ENCODE data around the gene CELF5.
"Not testable (repeated sequence)": the region's sequence is repeated elsewhere in the genome, so short reads cannot be mapped to it uniquely, and the experiment has no call there.

CELF5 gene

GRCh38 chr19:3229888-3230496 lies 5.5 kb downstream of the CELF5 start:
- Histone ChIP-seq H3K27me3 (ENCODE audit: control insufficient read depth, insufficient read depth, low read length, poor library complexity, severe bottlenecking) (peaks cover 26% of the 10 kb centered on the region), H3K4me1 (ENCODE audit: control insufficient read depth, insufficient read depth, low read length) (peaks cover 12% of the 10 kb centered on the region), H3K9me3 (ENCODE audit: control insufficient read depth, low read length) (no peaks in the 10 kb centered on the region), H3K36me3 (ENCODE audit: control insufficient read depth, insufficient read depth, low read length) (no peaks in the 10 kb centered on the region), H3K27ac (ENCODE audit: insufficient read depth, low read depth, low read length, poor library complexity, severe bottlenecking) (no peak overlapping the region), H3K4me3 (ENCODE audit: insufficient read depth, low read depth, low read length) (no peak overlapping the region)
- WGBS, 2 experiments: 90 to 96% methylated on average over 4 of the region's 4 CpGs

- H3K27ac ChIP-seq (ENCODE audit: insufficient read depth, low read depth, low read length, poor library complexity, severe bottlenecking): no peak overlapping the region
- H3K36me3 ChIP-seq (ENCODE audit: control insufficient read depth, insufficient read depth, low read length): no peaks in the 10 kb centered on the region
- peaks cover 12% of the 10 kb centered on the region for H3K4me1 ChIP-seq (ENCODE audit: control insufficient read depth, insufficient read depth, low read length)
- no peak overlapping the region for H3K4me3 ChIP-seq (ENCODE audit: insufficient read depth, low read depth, low read length)
- H3K27me3 ChIP-seq (ENCODE audit: control insufficient read depth, insufficient read depth, low read length, poor library complexity, severe bottlenecking): peaks cover 20% of the 10 kb centered on the region
- no peaks in the 10 kb centered on the region for H3K9me3 ChIP-seq (ENCODE audit: control insufficient read depth, low read length)
- WGBS, 2 experiments: 92 to 95% methylated on average over 1 of the region's 1 CpG
Observed at GRCh38 chr19:3231288-3231687, 6.8 kb downstream of the CELF5 start.

- Histone ChIP-seq H3K27ac (ENCODE audit: insufficient read depth, low read depth, low read length, poor library complexity, severe bottlenecking) (no peak overlapping the region), H3K36me3 (ENCODE audit: control insufficient read depth, insufficient read depth, low read length) (no peaks in the 10 kb centered on the region), H3K27me3 (ENCODE audit: control insufficient read depth, insufficient read depth, low read length, poor library complexity, severe bottlenecking) (peaks cover 12% of the 10 kb centered on the region), H3K4me1 (ENCODE audit: control insufficient read depth, insufficient read depth, low read length) (peaks cover 6% of the 10 kb centered on the region), H3K9me3 (ENCODE audit: control insufficient read depth, low read length) (no peaks in the 10 kb centered on the region), H3K4me3 (ENCODE audit: insufficient read depth, low read depth, low read length) (no peak overlapping the region)
- WGBS, 2 experiments: 92% methylated on average over 4 of the region's 4 CpGs
Observed at GRCh38 chr19:3233116-3233515, 8.7 kb downstream of the CELF5 start.

- WGBS, 2 experiments: 74 to 79% methylated on average over 4 of the region's 4 CpGs
- Histone ChIP-seq H3K27ac (ENCODE audit: insufficient read depth, low read depth, low read length, poor library complexity, severe bottlenecking) (no peak overlapping the region), H3K36me3 (ENCODE audit: control insufficient read depth, insufficient read depth, low read length) (no peaks in the 10 kb centered on the region), H3K9me3 (ENCODE audit: control insufficient read depth, low read length) (no peaks in the 10 kb centered on the region), H3K4me3 (ENCODE audit: insufficient read depth, low read depth, low read length) (no peak overlapping the region), H3K4me1 (ENCODE audit: control insufficient read depth, insufficient read depth, low read length) (no peaks in the 10 kb centered on the region), H3K27me3 (ENCODE audit: control insufficient read depth, insufficient read depth, low read length, poor library complexity, severe bottlenecking) (peaks cover 6% of the 10 kb centered on the region)
Observed at GRCh38 chr19:3233831-3234230, 9.4 kb downstream of the CELF5 start.

GRCh38 chr19:3234800-3235199 lies 10.3 kb downstream of the CELF5 start:
- no peak overlapping the region for H3K4me3 ChIP-seq (ENCODE audit: insufficient read depth, low read depth, low read length)
- H3K4me1 ChIP-seq (ENCODE audit: control insufficient read depth, insufficient read depth, low read length): no peaks in the 10 kb centered on the region
- H3K36me3 ChIP-seq (ENCODE audit: control insufficient read depth, insufficient read depth, low read length): no peaks in the 10 kb centered on the region
- no peak overlapping the region for H3K27ac ChIP-seq (ENCODE audit: insufficient read depth, low read depth, low read length, poor library complexity, severe bottlenecking)
- WGBS, 2 experiments: 56 to 61% methylated on average over 9 of the region's 9 CpGs
- H3K27me3 ChIP-seq (ENCODE audit: control insufficient read depth, insufficient read depth, low read length, poor library complexity, severe bottlenecking): no peaks in the 10 kb centered on the region
- H3K9me3 ChIP-seq (ENCODE audit: control insufficient read depth, low read length): no peaks in the 10 kb centered on the region

GRCh38 chr19:3235604-3236003 lies 11.1 kb downstream of the CELF5 start:
- H3K27me3 ChIP-seq (ENCODE audit: control insufficient read depth, insufficient read depth, low read length, poor library complexity, severe bottlenecking); H3K4me1 ChIP-seq (ENCODE audit: control insufficient read depth, insufficient read depth, low read length); H3K4me3 ChIP-seq (ENCODE audit: insufficient read depth, low read depth, low read length); H3K9me3 ChIP-seq (ENCODE audit: control insufficient read depth, low read length); H3K36me3 ChIP-seq (ENCODE audit: control insufficient read depth, insufficient read depth, low read length); H3K27ac ChIP-seq (ENCODE audit: insufficient read depth, low read depth, low read length, poor library complexity, severe bottlenecking): not testable (repeated sequence)
- WGBS, 2 experiments: 87 to 89% methylated on average over 2 of the region's 2 CpGs

- Histone ChIP-seq H3K36me3 (ENCODE audit: control insufficient read depth, insufficient read depth, low read length) (no peaks in the 10 kb centered on the region), H3K27me3 (ENCODE audit: control insufficient read depth, insufficient read depth, low read length, poor library complexity, severe bottlenecking) (no peaks in the 10 kb centered on the region), H3K4me3 (ENCODE audit: insufficient read depth, low read depth, low read length) (no peak overlapping the region), H3K27ac (ENCODE audit: insufficient read depth, low read depth, low read length, poor library complexity, severe bottlenecking) (no peak overlapping the region), H3K9me3 (ENCODE audit: control insufficient read depth, low read length) (no peaks in the 10 kb centered on the region), H3K4me1 (ENCODE audit: control insufficient read depth, insufficient read depth, low read length) (no peaks in the 10 kb centered on the region)
- 85 to 88% methylated on average over 4 of the region's 4 CpGs for WGBS, 2 experiments
Observed at GRCh38 chr19:3236272-3236671, 11.8 kb downstream of the CELF5 start.

GRCh38 chr19:3238066-3238561 lies 13.7 kb downstream of the CELF5 start:
- Histone ChIP-seq H3K4me1 (ENCODE audit: control insufficient read depth, insufficient read depth, low read length) (no peaks in the 10 kb centered on the region), H3K36me3 (ENCODE audit: control insufficient read depth, insufficient read depth, low read length) (no peaks in the 10 kb centered on the region), H3K9me3 (ENCODE audit: control insufficient read depth, low read length) (no peaks in the 10 kb centered on the region), H3K27ac (ENCODE audit: insufficient read depth, low read depth, low read length, poor library complexity, severe bottlenecking) (no peak overlapping the region), H3K4me3 (ENCODE audit: insufficient read depth, low read depth, low read length) (no peak overlapping the region), H3K27me3 (ENCODE audit: control insufficient read depth, insufficient read depth, low read length, poor library complexity, severe bottlenecking) (no peaks in the 10 kb centered on the region)
- WGBS, 2 experiments: 92% methylated on average over 7 of the region's 7 CpGs

GRCh38 chr19:3239367-3239766 lies 14.9 kb downstream of the CELF5 start:
- Histone ChIP-seq H3K4me1 (ENCODE audit: control insufficient read depth, insufficient read depth, low read length) (no peaks in the 10 kb centered on the region), H3K4me3 (ENCODE audit: insufficient read depth, low read depth, low read length) (no peak overlapping the region), H3K9me3 (ENCODE audit: control insufficient read depth, low read length) (no peaks in the 10 kb centered on the region), H3K27ac (ENCODE audit: insufficient read depth, low read depth, low read length, poor library complexity, severe bottlenecking) (no peak overlapping the region), H3K36me3 (ENCODE audit: control insufficient read depth, insufficient read depth, low read length) (no peaks in the 10 kb centered on the region), H3K27me3 (ENCODE audit: control insufficient read depth, insufficient read depth, low read length, poor library complexity, severe bottlenecking) (no peaks in the 10 kb centered on the region)
- WGBS, 2 experiments: 84 to 85% methylated on average over 5 of the region's 5 CpGs

- Histone ChIP-seq H3K36me3 (ENCODE audit: control insufficient read depth, insufficient read depth, low read length) (no peaks in the 10 kb centered on the region), H3K4me1 (ENCODE audit: control insufficient read depth, insufficient read depth, low read length) (no peaks in the 10 kb centered on the region), H3K27ac (ENCODE audit: insufficient read depth, low read depth, low read length, poor library complexity, severe bottlenecking) (no peak overlapping the region), H3K9me3 (ENCODE audit: control insufficient read depth, low read length) (no peaks in the 10 kb centered on the region), H3K4me3 (ENCODE audit: insufficient read depth, low read depth, low read length) (no peak overlapping the region), H3K27me3 (ENCODE audit: control insufficient read depth, insufficient read depth, low read length, poor library complexity, severe bottlenecking) (no peaks in the 10 kb centered on the region)
- WGBS, 2 experiments: 50 to 52% methylated on average over 23 of the region's 23 CpGs
Observed at GRCh38 chr19:3243819-3244700, 19.6 kb downstream of the CELF5 start.

Measured in ectodermal cell (in vitro differentiated cells).